ENCODE results near the gene BCL2L1.

DNA sequence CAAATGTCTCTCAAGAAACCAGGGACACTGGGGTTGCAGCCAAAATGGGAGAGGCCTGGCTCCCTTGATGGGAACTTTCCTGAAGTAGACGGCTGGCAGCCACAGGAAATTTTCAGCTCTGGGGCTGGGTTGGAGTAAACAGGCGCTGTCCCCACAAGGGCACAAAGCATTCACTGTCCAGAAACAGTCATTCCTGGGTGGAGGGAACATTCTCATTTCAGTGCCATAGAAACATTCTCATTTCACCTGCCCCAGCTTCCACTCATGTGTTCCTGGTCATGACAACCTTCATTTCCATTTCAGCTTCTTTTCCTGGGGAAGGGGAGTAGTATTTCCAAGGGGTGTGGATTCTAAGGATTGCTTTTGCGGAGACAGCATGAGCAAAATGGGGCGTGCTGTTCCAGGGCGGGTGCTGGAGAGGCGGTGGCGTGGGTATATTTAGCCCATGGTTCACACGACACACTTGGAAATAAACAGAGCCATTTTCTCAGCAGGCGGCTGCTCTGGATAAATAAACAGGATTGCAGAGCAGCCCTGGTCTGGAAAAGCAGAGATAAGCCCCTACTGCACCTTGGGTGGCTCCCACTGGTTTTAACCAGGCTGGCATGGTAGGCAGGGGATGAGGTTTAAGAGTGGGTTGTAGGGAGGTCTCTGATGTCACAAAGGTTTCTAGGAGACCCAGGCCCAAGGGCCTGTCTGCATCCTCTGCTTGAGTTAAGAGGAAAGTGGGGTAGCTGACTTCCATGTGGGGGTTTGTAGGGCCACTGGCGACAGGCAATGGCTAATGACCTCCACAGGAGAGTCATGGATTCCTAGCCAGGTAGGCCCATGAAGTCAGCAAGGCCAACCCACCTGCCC, 52.1 kb downstream of the BCL2L1 start:
- TF ChIP-seq, protein P1, sequence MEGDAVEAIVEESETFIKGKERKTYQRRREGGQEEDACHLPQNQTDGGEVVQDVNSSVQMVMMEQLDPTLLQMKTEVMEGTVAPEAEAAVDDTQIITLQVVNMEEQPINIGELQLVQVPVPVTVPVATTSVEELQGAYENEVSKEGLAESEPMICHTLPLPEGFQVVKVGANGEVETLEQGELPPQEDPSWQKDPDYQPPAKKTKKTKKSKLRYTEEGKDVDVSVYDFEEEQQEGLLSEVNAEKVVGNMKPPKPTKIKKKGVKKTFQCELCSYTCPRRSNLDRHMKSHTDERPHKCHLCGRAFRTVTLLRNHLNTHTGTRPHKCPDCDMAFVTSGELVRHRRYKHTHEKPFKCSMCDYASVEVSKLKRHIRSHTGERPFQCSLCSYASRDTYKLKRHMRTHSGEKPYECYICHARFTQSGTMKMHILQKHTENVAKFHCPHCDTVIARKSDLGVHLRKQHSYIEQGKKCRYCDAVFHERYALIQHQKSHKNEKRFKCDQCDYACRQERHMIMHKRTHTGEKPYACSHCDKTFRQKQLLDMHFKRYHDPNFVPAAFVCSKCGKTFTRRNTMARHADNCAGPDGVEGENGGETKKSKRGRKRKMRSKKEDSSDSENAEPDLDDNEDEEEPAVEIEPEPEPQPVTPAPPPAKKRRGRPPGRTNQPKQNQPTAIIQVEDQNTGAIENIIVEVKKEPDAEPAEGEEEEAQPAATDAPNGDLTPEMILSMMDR (IDR thresholded peaks at IDR 0.05 in 8 of 11, conservative IDR thresholded peaks at IDR 0.05 in 3 of 11): no peak
- TF ChIP-seq POLR2A (IDR thresholded peaks at IDR 0.05): no peak
